COR-L47 (cell line): Measurements from ENCODE around the gene EME2.
A peak's percentile ranks its signal among the peaks of the same experiment; 100 is the strongest.

Experiments
- DNase-seq: peaks from one replicate; lab custom pipeline; 2025; lab: John Stamatoyannopoulos, UW

EME2 gene

DNA sequence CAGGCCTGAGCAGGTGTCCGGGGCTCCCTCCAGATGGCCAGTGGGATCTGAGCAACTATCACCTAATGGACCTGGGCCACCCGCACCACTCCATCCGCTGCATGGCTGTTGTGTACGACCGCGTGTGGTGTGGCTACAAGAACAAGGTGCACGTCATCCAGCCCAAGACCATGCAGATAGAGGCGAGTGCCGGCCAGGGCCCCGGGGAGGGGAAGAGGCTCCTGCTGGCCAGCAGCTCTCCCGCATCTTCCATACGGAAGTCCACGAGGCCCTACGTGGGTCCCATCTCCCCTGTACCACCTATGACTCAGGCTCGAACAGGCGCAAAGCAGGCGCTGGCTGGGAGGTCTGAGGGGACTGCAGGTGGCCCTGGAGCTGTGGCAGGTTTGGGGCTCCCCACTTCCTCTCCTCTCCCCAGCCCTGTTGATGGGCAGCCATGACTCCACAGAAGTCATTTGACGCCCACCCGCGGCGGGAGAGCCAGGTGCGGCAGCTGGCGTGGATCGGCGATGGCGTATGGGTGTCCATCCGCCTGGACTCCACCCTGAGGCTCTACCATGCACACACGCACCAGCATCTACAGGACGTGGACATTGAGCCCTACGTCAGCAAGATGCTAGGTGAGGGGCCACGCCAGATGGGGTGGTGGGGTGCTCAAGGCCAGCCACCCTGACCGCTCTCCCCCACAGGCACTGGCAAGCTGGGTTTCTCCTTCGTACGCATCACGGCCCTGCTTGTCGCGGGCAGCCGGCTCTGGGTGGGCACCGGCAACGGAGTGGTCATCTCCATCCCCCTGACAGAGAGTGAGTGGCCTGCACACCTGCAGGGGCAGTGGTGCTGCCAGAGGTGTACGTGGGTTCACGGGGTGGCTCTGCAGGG is 5.3 kb upstream of the EME2 start:
- no peak for DNase-seq

DNA sequence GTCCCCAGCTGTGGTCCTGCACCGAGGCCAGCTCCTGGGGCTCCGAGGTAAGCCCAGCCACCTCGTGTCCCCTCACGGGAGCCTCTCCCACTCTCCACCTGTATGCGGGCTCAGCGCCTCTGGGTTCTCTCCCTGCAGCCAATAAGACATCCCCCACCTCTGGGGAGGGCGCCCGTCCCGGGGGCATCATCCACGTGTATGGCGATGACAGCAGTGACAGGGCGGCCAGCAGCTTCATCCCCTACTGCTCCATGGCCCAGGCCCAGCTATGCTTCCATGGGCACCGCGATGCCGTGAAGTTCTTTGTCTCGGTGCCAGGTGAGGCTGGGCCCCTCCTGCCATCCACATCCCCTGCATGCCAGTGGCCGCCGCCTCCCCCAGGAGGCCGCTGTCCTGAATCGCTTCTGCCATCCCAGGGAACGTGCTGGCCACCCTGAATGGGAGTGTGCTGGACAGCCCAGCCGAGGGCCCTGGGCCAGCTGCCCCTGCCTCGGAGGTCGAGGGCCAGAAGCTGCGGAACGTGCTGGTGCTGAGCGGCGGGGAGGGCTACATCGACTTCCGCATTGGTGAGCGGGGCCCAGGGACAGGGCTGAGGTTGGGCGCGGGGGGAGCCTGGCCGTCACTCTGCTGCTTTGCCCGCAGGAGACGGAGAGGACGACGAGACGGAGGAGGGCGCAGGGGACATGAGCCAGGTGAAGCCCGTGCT is 4.4 kb upstream of the EME2 start:
- DNase-seq, result no peak

DNA sequence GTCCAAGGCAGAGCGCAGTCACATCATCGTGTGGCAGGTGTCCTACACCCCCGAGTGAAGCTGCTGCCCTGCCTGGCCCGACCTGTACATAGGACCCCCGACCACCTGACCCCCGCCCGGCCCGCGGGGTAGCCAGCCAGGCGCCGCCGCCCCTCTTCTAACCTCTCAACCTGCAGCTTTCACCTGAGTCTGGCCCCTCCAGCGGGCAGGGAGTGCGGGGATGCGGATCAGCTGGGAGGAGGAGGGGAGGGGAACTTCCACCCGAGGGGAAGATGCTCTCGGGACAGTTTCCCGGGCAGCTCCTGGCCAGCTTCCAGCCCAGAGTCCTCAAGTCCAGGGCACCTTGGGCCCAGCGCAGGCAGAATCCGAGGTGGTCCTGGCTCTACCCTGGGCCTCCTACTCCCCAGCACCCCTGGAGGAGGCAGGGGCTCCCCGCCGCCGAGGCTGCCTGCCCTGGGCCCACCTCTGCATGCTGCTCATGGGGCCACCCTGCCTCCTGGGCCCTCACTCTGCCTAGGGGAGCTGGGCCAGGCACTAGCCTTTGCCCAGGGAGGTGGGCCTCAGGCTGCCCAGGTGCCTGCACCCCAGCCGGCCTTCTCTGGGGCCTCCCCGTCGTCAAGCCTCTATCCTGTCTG is 3.7 kb upstream of the EME2 start:
- no peak for DNase-seq

DNA sequence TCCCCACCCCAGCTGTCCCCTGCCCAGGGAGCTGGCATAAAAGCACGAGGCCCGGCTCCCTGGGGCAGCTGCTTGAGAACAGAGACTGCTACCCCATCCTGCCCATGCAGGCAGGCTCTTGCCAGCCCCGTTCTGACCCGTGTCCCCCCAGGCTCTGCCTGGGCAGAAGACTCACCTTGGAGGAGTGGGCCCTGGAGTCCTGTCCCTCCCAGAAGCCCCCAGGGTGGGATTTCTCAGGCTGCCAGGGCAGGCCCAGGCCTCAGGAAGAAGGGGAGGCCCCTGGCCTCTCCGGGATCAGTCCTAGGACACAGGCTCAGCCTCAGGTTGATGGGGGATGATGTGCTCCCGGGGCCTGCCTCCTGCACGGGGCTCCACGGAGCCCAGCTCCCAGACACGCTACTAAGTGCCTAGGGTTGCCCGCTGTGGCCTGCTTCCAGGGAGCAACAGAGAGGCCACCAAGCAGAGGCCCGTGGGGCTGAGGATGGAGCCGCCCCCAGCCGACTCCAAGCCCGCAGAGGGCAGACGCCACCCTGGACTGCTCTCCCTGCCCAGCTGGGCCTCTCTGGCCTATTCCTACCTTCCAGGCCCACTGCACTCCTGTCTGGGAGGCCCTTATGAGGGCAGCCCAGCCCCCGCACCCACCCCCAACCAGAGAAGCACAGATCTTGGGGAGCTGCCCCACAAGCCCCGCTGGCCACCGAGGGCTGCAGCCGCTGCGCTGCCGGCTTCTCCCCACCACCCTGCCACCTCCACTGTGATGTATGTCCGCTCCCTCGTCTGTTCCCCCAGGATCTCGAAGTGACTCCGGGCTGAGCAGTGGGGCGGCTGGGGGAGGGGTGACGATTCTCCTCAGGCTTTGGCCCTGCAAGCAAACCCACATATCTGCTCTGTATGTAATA is 3.0 kb upstream of the EME2 start:
- DNase-seq, result no peak

DNA sequence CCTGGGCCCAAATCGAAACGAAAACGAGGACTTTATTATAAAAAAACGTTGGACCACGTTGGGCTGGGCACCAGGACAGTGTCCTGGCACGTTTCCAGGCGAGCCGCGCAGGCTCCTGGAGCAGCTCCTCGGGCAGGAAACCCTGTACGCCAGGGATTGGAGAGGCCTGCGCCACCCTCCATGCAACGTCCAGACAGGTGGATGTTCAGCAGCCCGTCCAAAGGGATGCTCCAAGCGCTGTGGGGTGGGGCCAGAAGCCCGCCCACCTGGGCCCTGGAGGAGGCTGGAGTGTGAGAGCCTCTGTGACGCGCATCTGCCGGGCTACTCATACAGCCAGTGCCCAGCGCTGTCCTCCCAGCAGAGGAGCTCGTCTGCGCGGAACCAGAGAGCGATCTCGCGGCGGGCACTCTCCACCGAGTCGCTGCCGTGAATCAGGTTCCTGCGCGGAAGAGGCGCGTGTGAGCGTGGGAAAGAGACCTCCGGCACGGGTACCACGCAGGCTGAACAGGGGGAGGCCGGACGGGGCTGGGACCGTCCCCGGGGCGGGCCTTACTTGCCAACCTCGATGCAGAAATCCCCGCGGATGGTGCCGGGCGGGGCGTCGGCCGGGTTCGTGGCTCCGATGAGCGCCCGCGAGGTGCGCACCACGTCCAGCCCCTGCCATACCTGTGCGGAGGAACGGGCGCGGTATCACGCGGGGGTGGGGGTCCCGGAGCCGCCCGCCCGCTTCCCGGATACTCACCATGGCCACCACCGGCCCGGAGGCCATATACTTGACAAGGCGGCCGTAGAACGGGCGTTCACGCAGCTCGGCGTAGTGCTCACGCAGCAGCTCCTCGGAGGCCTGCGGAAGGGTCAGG is 2.1 kb upstream of the EME2 start:
- DNase-seq, result peak; percentile 75

DNA sequence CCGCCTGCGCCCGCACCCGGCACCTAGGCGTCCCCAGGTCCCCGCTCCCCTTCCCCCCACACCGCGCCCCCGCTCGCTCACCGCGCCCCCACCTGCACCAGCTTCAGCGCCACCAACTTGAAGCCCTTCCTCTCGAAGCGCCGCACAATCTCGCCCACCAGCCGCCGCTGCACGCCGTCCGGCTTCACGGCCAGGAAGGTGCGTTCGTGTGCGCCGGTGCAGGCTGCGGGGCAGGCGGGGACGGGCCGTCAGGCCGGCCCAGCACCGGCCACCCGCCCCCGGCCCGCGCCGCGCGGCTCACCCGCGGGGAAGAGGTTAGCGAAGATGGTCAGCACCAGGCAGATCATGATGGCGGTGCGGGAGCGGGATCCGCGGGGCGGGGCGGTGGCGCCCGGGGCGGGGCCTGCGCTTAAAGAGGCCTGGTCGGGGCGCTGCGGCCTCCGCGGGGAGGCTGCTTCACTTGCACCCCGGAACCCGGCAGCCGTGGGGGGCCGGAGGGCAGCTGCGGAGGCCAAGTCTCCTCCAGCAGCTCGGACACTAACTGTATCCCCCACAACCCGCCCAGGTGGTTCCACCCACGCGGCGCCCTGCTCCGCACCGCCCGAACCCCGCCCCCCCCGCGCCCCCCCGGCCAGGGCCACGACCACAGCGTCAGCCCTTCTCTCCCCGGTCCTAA is 1.3 kb upstream of the EME2 start, which contains the start of gene NME3:
TSS of gene NME3 (minus strand) at position 356 of the 676 bp plus-strand sequence. CDS start at position 347, 9 bp downstream.
- peak; percentile 30 for DNase-seq

DNA sequence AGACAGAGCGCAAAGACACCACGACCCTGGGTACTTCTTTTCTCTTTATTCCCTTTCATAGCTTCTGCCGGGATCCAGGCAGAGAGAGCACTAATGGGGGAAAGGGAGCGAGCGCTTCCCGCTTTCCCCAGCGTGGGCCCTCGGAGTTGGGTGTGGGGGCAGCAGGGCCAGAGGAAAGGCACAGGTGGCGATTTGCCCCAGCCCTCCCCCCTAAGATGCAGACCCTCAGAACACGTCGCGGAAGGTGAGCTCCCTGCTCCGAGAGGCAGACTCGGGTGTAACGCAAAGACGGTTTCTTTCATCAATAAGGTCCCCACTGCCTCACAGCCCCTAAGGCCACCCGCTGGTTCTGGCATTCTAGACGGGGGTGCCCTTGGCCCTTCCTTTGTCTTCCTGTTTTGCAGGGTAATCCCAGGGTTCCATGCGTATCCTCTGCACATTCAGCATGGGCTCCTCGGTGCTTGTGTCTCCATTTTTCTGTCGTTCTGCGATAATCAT is 697 bp upstream of the EME2 start:
- DNase-seq, result no peak

DNA sequence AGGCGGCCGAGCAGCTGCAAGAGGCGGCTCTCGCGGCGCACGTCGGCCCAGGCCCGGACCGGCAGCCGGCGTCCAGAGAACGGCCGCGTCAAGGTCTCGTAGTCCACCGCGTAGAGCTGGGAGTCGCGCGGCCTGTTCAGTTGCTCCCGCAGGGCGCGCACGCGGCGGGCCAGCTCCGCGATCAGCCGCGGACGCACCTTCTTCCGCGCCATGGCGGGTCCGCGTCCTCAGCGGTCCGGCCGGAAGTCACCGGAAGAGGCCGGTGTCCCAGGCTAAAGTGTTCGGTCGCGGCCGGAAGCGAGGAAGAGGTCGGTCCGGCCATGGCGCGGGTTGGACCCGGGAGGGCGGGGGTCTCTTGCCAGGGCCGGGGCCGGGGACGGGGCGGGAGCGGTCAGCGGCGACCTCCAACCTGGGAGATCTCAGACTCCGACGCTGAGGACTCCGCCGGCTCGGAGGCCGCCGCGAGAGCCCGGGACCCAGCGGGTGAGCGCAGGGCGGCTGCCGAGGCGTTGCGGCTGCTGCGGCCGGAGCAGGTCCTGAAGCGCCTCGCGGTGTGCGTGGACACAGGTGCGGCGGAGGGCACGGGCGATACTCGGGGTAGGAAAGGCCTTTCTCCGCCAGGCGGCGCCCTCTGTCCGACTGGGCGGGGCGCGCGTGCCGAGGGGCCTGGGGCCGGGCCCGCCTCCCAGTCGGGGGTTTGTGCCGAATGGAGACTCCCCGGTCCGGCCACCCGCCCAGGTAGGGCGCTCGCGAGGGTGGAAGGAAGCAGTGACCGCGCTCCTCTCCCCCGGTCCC is 495 bp downstream of the EME2 start, which contains the start of gene MRPS34:
TSS of gene MRPS34 (minus strand) at position 227 of the 795 bp plus-strand sequence. CDS start at position 212, 15 bp downstream.
- DNase-seq, result peak; percentile 78

DNA sequence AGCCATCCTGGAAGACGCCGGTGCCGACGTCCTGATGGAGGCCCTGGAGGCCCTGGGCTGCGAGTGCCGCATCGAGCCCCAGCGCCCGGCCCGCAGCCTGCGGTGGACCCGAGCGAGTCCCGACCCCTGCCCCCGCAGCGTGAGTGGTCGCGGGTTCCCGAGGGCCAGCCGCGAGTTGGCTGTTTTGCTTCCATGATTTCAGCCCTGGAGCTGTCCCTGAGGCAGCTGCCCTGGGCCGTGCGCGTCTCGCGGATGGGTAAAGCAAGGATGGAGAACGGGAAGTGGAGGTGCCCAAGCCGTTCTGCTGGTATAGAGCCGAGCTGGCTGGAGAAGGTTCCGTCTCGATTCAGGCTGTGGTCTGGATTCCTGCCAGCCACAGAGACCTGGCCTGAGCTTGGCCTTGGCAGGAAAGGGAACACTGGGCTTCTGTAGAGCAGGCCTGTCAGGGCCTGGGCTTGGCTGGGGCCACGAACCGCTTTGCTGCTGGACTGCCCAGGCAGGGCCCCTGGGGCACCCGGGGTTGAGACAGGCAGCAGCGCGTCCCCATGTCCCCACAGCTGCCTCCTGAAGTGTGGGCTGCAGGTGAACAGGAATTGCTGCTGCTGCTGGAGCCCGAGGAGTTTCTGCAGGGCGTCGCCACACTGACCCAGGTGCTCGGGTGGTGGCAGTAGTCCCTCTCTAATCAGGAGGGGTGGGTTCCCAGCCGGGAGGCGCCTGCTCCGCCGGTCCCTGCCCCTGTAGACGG is 1.3 kb downstream of the EME2 start:
- DNase-seq, result no peak

DNA sequence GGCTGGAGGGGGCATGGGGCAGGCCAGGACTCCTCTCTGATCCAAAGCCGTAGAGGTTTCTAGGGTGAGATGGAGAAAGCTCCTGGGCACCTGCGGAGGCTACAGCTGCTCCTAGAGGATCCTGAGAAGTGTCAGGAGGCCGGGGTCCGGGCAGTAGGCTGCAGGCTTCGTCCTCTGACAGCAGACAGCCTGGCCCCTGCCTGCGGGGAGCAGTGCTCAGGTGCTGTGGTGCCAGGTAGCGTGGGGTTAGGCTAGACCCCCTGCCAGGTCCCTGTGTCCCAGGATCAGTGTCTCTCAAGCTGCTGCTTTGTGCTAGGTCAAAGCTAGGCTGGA is 1.8 kb downstream of the EME2 start:
- no peak for DNase-seq

DNA sequence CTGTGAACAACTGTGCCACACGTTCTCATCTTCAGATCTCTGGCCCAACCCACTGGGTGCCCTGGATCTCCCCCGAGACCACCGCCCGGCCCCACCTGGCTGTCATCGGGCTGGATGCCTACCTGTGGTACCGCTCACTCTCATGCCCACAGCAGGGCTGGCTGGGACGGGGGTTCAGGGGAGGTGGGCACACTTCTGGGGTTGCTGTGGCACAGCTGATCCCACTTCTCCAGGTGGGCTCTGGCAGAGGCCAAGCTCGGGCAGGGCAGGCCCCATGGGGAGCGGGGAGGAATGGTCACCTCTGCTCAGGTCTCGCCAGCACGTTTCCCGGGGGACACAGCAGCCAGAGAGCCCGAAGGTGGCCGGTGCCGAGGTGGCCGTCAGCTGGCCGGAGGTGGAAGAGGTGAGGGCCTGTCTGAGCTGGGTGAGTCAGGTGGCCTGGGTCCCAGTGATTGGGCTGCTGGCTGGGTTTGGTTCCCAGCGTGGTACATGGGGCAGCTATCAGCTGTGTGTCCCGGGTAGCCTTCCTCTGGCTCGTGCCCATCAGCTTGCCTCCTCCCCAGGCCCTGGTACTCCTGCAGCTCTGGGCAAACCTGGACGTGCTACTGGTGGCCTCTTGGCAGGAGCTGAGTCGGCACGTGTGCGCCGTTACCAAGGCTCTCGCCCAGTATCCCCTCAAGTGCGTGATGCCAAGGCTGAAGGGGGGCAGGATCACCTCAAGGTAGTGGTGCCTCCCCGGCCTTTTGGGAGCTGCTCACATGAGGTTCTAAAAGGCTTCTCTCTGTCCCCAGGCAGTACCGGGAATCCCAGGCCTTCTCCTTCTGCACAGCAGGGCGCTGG is 2.6 kb downstream of the EME2 start:
- no peak for DNase-seq

DNA sequence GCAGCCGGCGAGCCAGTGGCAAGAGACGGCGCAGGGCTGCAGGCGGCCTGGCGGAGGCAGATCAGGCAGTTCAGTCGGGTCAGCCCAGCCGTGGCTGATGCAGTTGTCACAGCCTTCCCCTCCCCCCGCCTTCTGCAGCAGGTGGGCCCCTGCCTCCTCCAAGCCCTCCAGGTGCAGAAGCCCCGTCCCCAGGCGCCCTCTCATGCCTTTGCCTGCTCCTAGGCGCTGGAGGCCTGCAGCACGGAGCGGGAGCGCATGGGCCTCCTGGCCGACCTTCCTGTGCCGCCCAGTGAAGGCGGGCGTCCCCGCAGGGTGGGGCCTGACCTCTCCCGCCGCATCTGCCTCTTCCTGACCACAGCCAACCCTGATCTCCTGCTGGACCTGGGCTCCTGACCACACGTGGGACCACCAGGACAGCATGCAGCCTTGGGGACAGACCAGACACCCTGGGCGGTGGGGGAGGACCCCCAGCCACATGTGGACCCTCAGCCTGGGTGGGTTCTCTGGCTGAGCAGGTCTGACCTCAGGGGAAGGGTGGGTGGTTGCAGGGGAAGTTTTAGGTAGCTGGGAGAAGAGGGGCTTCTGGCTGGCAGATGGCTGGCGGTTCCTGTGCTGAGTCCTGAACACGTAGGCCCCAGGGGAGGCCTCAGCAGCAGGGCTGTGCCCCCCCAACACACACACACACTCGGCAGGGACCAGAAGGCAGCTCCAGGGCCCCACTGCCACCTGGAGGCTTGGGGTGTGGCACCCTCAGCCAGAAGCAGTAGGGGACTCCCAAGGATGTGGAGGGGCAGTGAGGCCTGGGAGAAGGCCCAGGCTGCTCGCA is 3.4 kb downstream of the EME2 start:
- DNase-seq, result no peak

DNA sequence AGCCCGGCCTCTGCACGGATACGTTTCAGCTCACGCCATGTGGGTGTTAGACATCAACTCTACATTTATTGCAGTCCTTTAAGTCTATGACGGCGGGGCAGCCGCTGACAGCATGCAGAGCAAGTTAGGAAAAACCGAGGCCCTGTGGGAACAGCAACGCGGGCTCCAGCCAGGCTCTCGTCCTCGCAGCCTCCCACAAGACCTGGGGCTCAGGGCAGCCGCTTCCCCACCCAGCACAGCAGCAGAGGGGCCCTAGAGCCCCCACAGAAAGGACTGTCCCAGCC is 4.0 kb downstream of the EME2 start:
- no peak for DNase-seq

DNA sequence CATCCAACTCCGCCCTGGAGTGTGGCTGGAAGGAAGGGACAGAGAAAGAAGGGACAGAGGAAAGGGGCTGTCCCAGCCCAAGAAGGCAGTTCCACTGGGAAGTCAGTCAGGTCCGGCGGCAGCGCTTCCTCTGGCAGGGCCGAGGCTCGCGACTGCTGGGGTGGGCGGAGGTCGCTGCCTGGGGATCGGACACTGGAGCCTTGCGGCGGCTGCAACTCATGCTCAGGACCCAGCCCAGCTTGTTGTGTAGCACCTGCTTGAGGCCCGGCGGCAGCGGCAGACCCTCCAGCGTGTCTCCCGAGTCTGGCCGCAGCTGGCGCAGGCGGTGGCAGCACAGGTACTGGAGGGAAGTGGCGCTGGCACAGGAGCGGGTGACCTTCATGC is 4.4 kb downstream of the EME2 start:
- DNase-seq, result no peak

DNA sequence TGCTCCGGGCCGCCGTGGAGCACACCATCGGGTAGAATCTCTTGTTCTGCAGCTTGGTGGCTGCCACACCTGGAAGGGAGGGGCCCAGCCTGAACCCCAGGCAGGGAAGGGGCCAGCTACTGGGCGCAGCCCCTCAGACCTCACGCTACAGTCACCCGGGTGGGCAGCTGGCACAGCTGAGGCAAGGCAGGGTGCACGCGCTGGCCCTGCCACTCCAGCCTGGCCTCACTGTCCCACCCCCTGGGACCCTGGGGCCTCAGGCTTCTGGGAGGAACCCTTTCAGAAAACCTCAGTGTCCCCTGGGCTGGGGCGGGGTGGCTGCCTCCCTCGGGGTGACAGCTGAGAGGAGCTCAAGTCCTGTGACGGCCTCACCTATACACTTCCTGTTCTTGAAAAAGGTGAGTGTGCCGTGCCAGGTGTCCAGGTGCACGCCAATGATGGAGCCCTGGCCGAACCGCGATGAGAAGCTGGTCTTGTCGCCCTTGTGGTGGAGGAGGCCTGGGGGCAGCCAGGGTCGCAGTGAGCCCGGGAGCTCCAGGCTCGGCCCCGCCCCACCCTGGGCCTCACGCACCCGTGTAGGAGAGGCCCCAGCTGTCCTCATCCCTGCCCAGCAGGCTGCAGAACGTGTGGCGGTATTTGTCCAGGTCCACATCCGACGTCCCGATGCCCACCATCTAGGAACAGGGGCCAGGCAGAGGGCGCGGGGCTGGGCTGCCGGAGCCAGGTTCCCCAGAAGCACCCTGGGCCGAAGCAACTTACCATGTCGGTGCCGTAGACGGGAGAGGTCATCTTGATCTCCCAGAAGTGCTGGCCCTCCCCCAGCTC is 5.0 kb downstream of the EME2 start:
- DNase-seq, result no peak
